H1 (cell line): Measurements from ENCODE around the gene MYBPH. TPM values are rescaled to one million over a fixed set of nuclear protein-coding genes. Genes with fewer than 3 reads are reported as not detected.

ENCODE experiments used
- CTCF ChIA-PET: fragments of 300-600 bp; sonication (Branson Sonifier 250); formaldehyde crosslinking; loops from one replicate; lab custom pipeline; 2021; ENCODE audit not compliant: partially characterized antibody; lab: Charles Lee
- POLR2A ChIA-PET: fragments of 300-600 bp; sonication (Branson Sonifier 250); formaldehyde crosslinking; loops from one replicate; lab custom pipeline; 2021; ENCODE audit warnings: inconsistent platforms; ENCODE audit not compliant: partially characterized antibody; lab: Charles Lee
- DNase-seq, 2 experiments: peaks; one replicate each; pipeline versions ENCODE4 v3.0.0 to v3.0.0-alpha.2; 2010 to 2022; ENCODE audit warnings: low spot score in 2 of 2, low read depth in 1 of 2, mixed read lengths in 1 of 2
- FAIRE-seq: peaks from 2 replicates; lab custom pipeline; 2011; peaks lifted over from hg19 to GRCh38; lab: Jason Lieb, UNC
- H2AFZ ChIP-seq: 2 replicates; pipeline ENCODE4 v1.8.1; 2012; ENCODE audit warnings: low read length, inconsistent platforms
- H2AK5ac ChIP-seq: 2 replicates; pipeline ENCODE4 v1.6.1; 2013; ENCODE audit warnings: low read depth, low read length
- H2BK120ac ChIP-seq: replicated peaks from 2 replicates; pipeline ENCODE3; 2013; ENCODE audit warnings: low read depth, low read length, inconsistent platforms
- H2BK12ac ChIP-seq: 2 replicates; pipeline ENCODE4 v1.6.1; 2013; ENCODE audit warnings: low read depth, low read length
- H2BK15ac ChIP-seq: 2 replicates; pipeline ENCODE4 v1.6.1; 2013; ENCODE audit warnings: low read length
- H2BK20ac ChIP-seq: 2 replicates; pipeline ENCODE4 v1.6.1; 2013; ENCODE audit warnings: low read length
- H2BK5ac ChIP-seq: 2 replicates; pipeline ENCODE4 v1.6.1; 2013; ENCODE audit warnings: low read depth, low read length
- H3K14ac ChIP-seq: 2 replicates; pipeline ENCODE4 v1.6.1; 2013; ENCODE audit warnings: inconsistent platforms; ENCODE audit not compliant: insufficient read length
- H3K18ac ChIP-seq: 2 replicates; pipeline ENCODE4 v1.6.1; 2013; ENCODE audit warnings: low read length; ENCODE audit errors: extremely low read depth
- H3K23ac ChIP-seq: 2 replicates; pipeline ENCODE4 v1.6.1; 2013; ENCODE audit warnings: inconsistent platforms; ENCODE audit not compliant: insufficient read length
- H3K23me2 ChIP-seq: 2 replicates; pipeline ENCODE4 v1.6.1; 2013; ENCODE audit warnings: low read depth, low read length
- H3K27ac ChIP-seq: 2 replicates; pipeline ENCODE4 v1.6.1; 2011; ENCODE audit warnings: low read depth, low read length, inconsistent platforms
- H3K27me3 ChIP-seq, 4 experiments: replicated peaks in 1 of 4; 1 replicate in 1 of 4; 2 replicates in 3 of 4; pipeline versions ENCODE4 v1.6.1 to v1.8.1; 2011 to 2013; ENCODE audit warnings: low read length in 3 of 4, mild to moderate bottlenecking in 3 of 4, inconsistent platforms in 2 of 4, mixed read lengths in 2 of 4, moderate library complexity in 1 of 4; ENCODE audit not compliant: control insufficient read depth in 3 of 4, insufficient read depth in 3 of 4; ENCODE audit errors: extremely low read depth in 1 of 4
- H3K36me3 ChIP-seq, 4 experiments: 2 replicates each; pipeline versions ENCODE4 v1.6.1 to v1.8.1; 2011 to 2013; ENCODE audit warnings: mild to moderate bottlenecking in 4 of 4, low read length in 3 of 4, moderate library complexity in 2 of 4, control low read depth in 1 of 4, inconsistent platforms in 1 of 4; ENCODE audit not compliant: insufficient read depth in 4 of 4, control insufficient read depth in 2 of 4
- H3K4ac ChIP-seq: replicated peaks from 2 replicates; pipeline ENCODE3; 2013; ENCODE audit warnings: low read length, low read depth, mixed read lengths, inconsistent platforms; ENCODE audit not compliant: insufficient read length
- H3K4me1 ChIP-seq, 4 experiments: replicated peaks in 1 of 4; 1 replicate in 1 of 4; 2 replicates in 3 of 4; pipeline versions ENCODE4 v1.6.1 to v1.8.1; 2011 to 2013; ENCODE audit warnings: low read length in 3 of 4, inconsistent platforms in 2 of 4, mixed read lengths in 1 of 4; ENCODE audit not compliant: insufficient read depth in 4 of 4, control insufficient read depth in 3 of 4
- H3K4me2 ChIP-seq, 2 experiments: 2 replicates each; pipeline versions ENCODE4 v1.6.1 to v1.8.1; 2011 to 2013; ENCODE audit warnings: low read depth in 2 of 2, low read length in 2 of 2, control low read depth in 1 of 2, inconsistent platforms in 1 of 2, mild to moderate bottlenecking in 1 of 2; ENCODE audit not compliant: insufficient read depth in 1 of 2
- H3K4me3 ChIP-seq, 4 experiments: fragments of 200-600, 300-600 bp in 1 of 4; sonication (generic), shearing (Covaris generic), sonication (Bioruptor Twin) in 1 of 4; 2 replicates each; pipeline versions ENCODE4 v1.5.1 to v1.8.1; 2011 to 2016; ENCODE audit warnings: low read length in 4 of 4, low read depth in 3 of 4, control low read depth in 2 of 4, inconsistent platforms in 2 of 4, mild to moderate bottlenecking in 2 of 4, mixed read lengths in 1 of 4, moderate library complexity in 1 of 4; ENCODE audit not compliant: insufficient read depth in 2 of 4; ENCODE audit errors: extremely low read depth in 1 of 4
- H3K56ac ChIP-seq: replicated peaks from 2 replicates; pipeline ENCODE3; 2013; ENCODE audit warnings: low read depth, mild to moderate bottlenecking, mixed read lengths, low read length, inconsistent platforms; ENCODE audit not compliant: insufficient read length
- H3K79me1 ChIP-seq: 2 replicates; pipeline ENCODE4 v1.6.1; 2013; ENCODE audit warnings: low read depth, low read length, control low read depth
- H3K79me2 ChIP-seq, 2 experiments: 2 replicates each; pipeline versions ENCODE4 v1.6.1 to v1.8.1; 2012 to 2013; ENCODE audit warnings: low read length in 2 of 2, mild to moderate bottlenecking in 2 of 2, inconsistent platforms in 1 of 2; ENCODE audit not compliant: insufficient read depth in 2 of 2, control insufficient read depth in 1 of 2
- H3K9ac ChIP-seq, 4 experiments: replicated peaks in 1 of 4; 1 replicate in 1 of 4; 2 replicates in 3 of 4; pipeline versions ENCODE4 v1.6.1 to v1.8.1; 2011 to 2013; ENCODE audit warnings: low read depth in 3 of 4, low read length in 3 of 4, control low read depth in 2 of 4, mild to moderate bottlenecking in 2 of 4, moderate library complexity in 2 of 4, inconsistent platforms in 1 of 4; ENCODE audit errors: extremely low read depth in 1 of 4
- H3K9me3 ChIP-seq, 2 experiments: 2 replicates each; pipeline versions ENCODE4 v1.6.1 to v1.8.1; 2012 to 2013; ENCODE audit warnings: mild to moderate bottlenecking in 2 of 2, moderate library complexity in 2 of 2, control low read depth in 1 of 2, inconsistent platforms in 1 of 2, low read depth in 1 of 2, low read length in 1 of 2, mixed read lengths in 1 of 2; ENCODE audit not compliant: insufficient read depth in 2 of 2
- H4K20me1 ChIP-seq, 2 experiments: replicated peaks in 1 of 2; 2 replicates each; pipeline versions ENCODE3 to v1.8.1; 2011 to 2013; ENCODE audit warnings: inconsistent platforms in 2 of 2, low read length in 2 of 2, mild to moderate bottlenecking in 1 of 2; ENCODE audit not compliant: insufficient read depth in 2 of 2, control insufficient read depth in 1 of 2
- H4K5ac ChIP-seq: 2 replicates; pipeline ENCODE4 v1.6.1; 2013; ENCODE audit warnings: low read length, low read depth, mixed read lengths, inconsistent platforms; ENCODE audit not compliant: insufficient read length
- H4K8ac ChIP-seq: 2 replicates; pipeline ENCODE4 v1.8.0; 2013; ENCODE audit warnings: mild to moderate bottlenecking, moderate library complexity, low read length, inconsistent platforms; ENCODE audit not compliant: insufficient read depth; ENCODE audit errors: extremely low read depth
- H4K91ac ChIP-seq: replicated peaks from 2 replicates; pipeline ENCODE3; 2013; ENCODE audit warnings: low read length, mixed read lengths, inconsistent platforms; ENCODE audit not compliant: insufficient read length
- BACH1 ChIP-seq: IDR thresholded peaks from 2 replicates; pipeline ENCODE4 v1.6.1; 2012; ENCODE audit warnings: low read length, improper control_type of control experiment
- CEBPB ChIP-seq: IDR thresholded peaks from 2 replicates; pipeline ENCODE4 v1.6.1; 2012; ENCODE audit warnings: low read depth, low read length
- CREB1 ChIP-seq: IDR thresholded peaks from 2 replicates; pipeline ENCODE4 v1.6.1; 2012; ENCODE audit warnings: inconsistent platforms
- CTCF ChIP-seq, 3 experiments: IDR thresholded peaks; 1 replicate in 2 of 3; 2 replicates in 1 of 3; pipeline versions ENCODE4 v1.5.1 to v1.6.1; 2011; ENCODE audit warnings: low read length in 3 of 3, mild to moderate bottlenecking in 3 of 3, inconsistent platforms in 2 of 3, low read depth in 1 of 3, moderate library complexity in 1 of 3; ENCODE audit not compliant: insufficient read depth in 1 of 3; ENCODE audit errors: control extremely low read depth in 1 of 3
- POLR2AphosphoS5 ChIP-seq: IDR thresholded peaks from 2 replicates; pipeline ENCODE4 v1.6.1; 2011; ENCODE audit warnings: low read depth, low read length
- RXRA ChIP-seq: IDR thresholded peaks from 2 replicates; pipeline ENCODE4 v1.6.1; 2011; ENCODE audit warnings: low read depth, mild to moderate bottlenecking, low read length, moderate library complexity; ENCODE audit not compliant: insufficient read depth
- SP2 ChIP-seq: IDR thresholded peaks from 2 replicates; pipeline ENCODE4 v1.6.1; 2012; ENCODE audit warnings: mild to moderate bottlenecking, low read length, inconsistent platforms
- TAF1 ChIP-seq: IDR thresholded peaks from 2 replicates; pipeline ENCODE4 v1.6.1; 2011; ENCODE audit warnings: mild to moderate bottlenecking, low read depth, low read length
- WGBS, 2 experiments: shearing (Covaris generic) in 1 of 2; methylation state at CpG; one replicate each; pipeline versions ENCODE4 v1.1.6 to v1.1.7; 2013 to 2015; ENCODE audit warnings: low lambda C conversion rate in 2 of 2, mixed read lengths in 2 of 2, inconsistent platforms in 1 of 2, low coverage in 1 of 2, missing lambda C conversion rate in 1 of 2; ENCODE audit not compliant: insufficient replicate concordance in 2 of 2, insufficient coverage in 1 of 2, insufficient read length in 1 of 2; ENCODE audit errors: extremely low coverage in 1 of 2, missing lambda C conversion rate in 1 of 2; 5-methylcytosine and 5-hydroxymethylcytosine counted together
- polyA plus RNA-seq, 7 experiments: library from polyadenylated mRNA; depleted of rRNA in 3 of 7; stranded (reverse) in 5 of 7; unstranded in 2 of 7; fragments of >200 nt in 5 of 7; fragments of 200-250 nt in 2 of 7; gene quantifications; 1 replicate in 5 of 7; 2 replicates in 1 of 7; 4 replicates in 1 of 7; pipeline versions ENCODE4 v1.2.1 to v1.2.3, GENCODE V29; 2011 to 2013; ENCODE audit warnings: missing spikeins in 2 of 7, mixed read lengths in 2 of 7
- total RNA-seq: library from RNA; stranded (reverse); fragmentation: NEBNext Ultra II Directional; extraction: Animal tissue kit (Norgen Biotek cat#: 25700); gene quantifications from 2 replicates; pipeline ENCODE4 v1.2.1, GENCODE V29; 2021
- TF ChIP-seq, protein P1 (sequence below): IDR thresholded peaks from 2 replicates; pipeline ENCODE4 v1.6.1; 2012; ENCODE audit warnings: inconsistent platforms

Gene MYBPH
- total and polyA plus RNA-seq, 2 of the 8 experiments (the other 6 are each of a cell fraction or from before 2014, with no cell fraction given): not detected

- Histone ChIP-seq H3K4ac (no peak overlapping the region), H3K23ac (no peak overlapping the region), H4K5ac (no peak overlapping the region), H2AK5ac (no peak overlapping the region), H3K23me2 (no peaks in the 10 kb centered on the region), H3K4me3 (no peak overlapping the region), H3K27me3 (no peaks in the 10 kb centered on the region), H4K91ac (no peak overlapping the region), H3K14ac (no peak overlapping the region), H3K4me1 (peaks cover 3 to 9% (median 4%) of the 10 kb centered on the region in 4 experiments; a peak in 6 of 7 replicates), H3K9me3 (no peaks in the 10 kb centered on the region), H2BK20ac (no peak overlapping the region), H3K36me3 (no peaks in the 10 kb centered on the region), H3K79me2 (no peaks in the 10 kb centered on the region), H2AFZ (no peak overlapping the region), H3K4me2 (no peak overlapping the region), H3K56ac (no peak overlapping the region), H4K20me1 (no peaks in the 10 kb centered on the region), H3K27ac (no peak overlapping the region), H3K9ac (no peak overlapping the region), H3K79me1 (no peaks in the 10 kb centered on the region), H4K8ac (no peak overlapping the region; the same call in 1 of the 2 replicates), H3K18ac (no peak overlapping the region), H2BK15ac (no peak overlapping the region), H2BK120ac (no peak overlapping the region), H2BK12ac (no peak overlapping the region), H2BK5ac (no peak overlapping the region)
- WGBS, 2 experiments: 88% methylated on average over 9 of the region's 11 CpGs; no CpG with 5 or more reads in 1 of the 2 experiments
- no peak for FAIRE-seq
- no peak for DNase-seq
- POLR2A ChIA-PET: no interaction called here
- CTCF ChIA-PET: interaction anchor here (1.6 to 6.1 kb wide), 4 partner anchors 8 to 63 kb away, joined by 5 to 67 read pairs (median 42); partner anchors contain the start of gene MYBPH
- TF ChIP-seq TAF1 (no peak), CREB1 (no peak), BACH1 (no peak), RXRA (no peak), CEBPB (no peak), POLR2AphosphoS5 (no peak), CTCF (IDR thresholded peaks at IDR 0.05; ENCODE audit: control extremely low read depth in 1 of 3, insufficient read depth in 1 of 3, low read depth in 1 of 3, low read length in 3 of 3) (no peak), SP2 (no peak)
- TF ChIP-seq, protein P1, sequence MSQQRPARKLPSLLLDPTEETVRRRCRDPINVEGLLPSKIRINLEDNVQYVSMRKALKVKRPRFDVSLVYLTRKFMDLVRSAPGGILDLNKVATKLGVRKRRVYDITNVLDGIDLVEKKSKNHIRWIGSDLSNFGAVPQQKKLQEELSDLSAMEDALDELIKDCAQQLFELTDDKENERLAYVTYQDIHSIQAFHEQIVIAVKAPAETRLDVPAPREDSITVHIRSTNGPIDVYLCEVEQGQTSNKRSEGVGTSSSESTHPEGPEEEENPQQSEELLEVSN: no peak
Observed at GRCh38 chr1:203180611-203181330, 5.1 kb upstream of the MYBPH start.
